ENCODE results near the gene ASB13.

The ASB13 gene

DNA sequence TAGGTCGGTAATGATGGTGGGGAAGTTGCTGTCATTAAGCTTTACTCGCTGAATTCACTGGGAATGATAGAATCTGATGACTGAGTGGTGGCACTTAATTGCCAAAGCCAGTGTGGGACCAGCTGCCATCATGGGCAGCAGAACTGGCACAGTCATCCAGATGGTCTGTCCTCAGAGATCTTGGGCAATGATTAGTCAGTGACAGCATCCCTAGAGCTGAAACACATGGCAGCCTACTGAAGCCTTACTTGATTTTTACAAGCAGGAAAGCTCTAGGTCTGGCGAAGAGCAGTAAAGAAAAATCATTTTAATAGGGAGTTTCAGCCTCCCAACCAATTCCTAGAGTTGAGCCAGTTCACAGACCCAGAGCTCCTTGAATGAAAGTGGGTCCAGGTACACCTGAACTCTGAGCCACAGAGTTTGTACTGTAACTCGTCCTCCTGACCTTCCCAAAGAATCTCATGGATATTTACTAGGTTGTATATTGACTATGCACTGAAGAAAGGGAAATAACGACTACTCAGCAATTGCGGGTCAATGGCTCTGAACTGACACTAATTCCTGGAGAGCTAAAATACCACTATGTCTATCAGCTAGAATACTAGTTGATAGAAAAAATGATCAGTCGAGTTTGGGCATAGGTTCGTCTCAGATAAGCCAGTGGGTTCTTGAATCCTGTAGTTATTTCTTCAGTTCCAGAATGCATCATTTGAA, 4.4 kb upstream of the ASB13 start:
- no peak for DNase-seq (ENCODE audit: low read depth, low spot score)

DNA sequence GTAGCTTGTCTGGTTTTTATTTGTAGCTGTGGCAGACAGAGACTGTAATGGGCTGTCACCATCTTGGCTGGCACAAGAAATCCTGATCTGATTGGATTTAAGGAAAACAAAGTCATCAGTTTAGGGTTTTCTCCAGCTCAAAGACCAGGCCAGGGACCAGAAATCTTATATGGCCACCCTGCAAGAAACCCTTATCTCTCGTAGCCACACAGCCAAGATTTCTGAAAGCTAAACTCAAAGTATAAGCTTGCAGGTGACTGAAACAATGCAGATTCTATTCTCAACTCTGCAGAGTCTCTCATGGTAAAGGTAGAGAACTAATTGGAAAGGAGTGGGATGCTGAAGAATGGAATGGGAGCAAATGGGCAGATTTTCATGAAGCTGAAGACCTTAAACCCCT, 3.2 kb upstream of the ASB13 start:
- DNase-seq (ENCODE audit: low read depth, low spot score), result no peak

DNA sequence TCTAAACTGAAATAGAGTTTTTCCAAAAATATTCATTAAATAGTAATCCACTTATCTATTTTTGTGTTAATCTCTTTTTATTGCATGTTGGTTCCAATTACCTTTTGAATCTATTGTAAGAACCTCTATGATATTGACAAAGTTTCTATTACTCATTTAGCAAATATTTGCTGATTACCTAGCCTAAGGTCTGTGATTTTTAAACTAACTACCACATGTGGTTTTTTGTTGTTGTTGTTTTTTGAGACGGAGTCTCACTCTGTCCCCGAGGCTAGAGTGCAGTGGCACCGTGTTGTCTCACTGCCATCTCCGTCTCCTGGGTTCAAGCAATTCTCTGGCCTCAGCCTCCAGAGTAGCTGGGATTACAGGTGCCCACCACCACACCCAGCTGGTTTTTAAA, 2.0 kb upstream of the ASB13 start:
- no peak for DNase-seq (ENCODE audit: low read depth, low spot score)

DNA sequence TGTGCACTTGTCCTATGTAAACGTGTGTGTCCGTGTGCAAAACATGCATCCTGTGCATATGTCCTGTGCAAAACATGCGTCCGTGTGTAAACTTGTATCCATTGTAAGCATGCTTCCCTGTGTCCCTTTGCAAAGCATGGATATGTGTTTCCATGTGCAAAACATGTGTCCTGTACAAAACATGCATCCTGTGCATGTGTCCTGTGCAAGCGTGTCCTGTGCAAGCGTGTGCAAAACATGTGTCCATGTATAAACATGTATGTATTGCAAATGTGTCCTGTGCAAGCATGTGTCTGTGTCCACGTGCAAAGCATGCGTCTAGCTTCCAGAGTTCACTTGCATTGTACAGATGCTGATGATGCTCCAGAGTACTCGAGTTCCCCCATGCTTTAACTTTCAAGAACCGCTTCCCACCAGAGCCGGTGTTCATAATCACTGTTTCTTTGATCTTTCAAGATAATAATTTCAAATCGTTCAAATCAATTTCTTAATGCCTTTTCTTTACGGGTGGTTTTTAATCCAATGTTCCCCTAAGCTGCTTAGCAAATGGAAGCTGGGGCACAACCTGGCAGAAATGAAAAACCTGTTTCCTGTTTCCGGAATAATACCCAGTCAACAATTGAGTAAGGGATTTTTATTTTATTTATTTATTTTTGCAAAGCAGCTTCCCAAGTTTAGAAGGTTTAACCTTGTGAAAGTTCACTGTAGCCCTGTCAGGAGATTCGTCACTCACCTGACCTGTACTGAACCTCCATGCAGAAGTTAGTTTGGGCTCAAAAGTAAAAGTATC, 641 bp upstream of the ASB13 start:
- DNase-seq (ENCODE audit: low read depth, low spot score), result no peak

DNA sequence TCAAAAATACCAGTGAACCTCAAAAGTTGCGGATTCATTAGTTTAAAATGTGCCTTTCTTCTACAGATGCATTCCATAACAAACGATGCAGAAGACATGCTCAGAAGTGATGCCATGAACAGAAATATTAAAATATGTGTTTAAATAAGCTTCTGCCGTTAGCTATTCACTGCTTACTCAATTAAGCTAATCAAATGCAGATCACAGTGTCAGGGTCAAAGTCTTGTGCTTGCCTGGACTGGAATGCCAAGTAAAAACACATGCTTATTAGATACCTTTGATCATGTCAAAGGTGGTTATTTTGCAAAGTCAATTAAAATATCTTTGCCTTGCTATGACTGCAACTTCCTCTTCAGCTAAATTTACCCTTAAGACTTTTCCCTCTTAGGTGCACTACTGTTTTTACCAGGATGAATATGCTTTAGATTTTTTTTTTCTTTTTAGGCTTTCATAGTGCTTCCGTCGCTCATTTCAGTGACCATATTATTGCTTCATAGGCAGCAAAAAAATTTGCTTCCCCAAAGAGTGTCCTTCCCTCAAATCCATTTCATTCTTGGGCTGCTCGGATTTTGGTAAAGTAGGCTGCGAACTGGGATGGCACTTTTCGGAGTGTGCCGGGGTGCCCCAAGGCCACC, 905 bp downstream of the ASB13 start:
- no peak for DNase-seq (ENCODE audit: low read depth, low spot score)

DNA sequence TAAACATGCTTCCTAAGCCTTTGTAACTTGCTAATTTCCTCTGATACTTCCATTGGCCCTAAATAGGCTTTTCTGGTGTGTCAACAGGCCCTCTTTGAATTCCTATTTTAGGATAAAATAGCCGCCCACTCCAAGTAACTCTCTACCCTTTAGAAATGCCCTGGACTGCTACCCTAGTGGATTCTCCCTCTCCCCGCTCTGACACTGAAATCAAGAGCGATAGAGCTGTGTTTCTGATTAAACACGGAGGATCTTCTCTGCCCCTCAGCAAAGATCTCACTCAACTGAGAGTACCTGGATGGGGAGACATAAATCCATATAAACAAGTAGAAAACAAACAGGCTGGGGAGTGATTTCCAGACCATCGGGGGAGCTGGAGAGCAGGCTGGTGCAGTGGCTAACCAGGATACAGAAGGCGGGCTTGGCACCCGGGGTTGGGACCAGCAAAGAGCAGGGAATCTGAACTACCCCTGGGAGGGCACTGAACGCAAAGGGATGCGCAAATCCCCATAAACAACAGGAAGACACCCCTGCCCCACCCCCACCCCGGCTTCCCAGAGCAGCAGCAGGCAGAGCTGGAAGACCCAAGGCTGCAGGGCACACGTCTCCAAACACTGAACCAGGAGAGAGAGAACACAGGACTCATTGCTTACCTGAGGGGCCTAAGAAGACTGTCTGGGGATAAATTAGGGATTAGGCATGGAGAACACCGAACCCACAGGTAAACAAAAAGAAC, 2.5 kb downstream of the ASB13 start:
- no peak for DNase-seq (ENCODE audit: low read depth, low spot score)

DNA sequence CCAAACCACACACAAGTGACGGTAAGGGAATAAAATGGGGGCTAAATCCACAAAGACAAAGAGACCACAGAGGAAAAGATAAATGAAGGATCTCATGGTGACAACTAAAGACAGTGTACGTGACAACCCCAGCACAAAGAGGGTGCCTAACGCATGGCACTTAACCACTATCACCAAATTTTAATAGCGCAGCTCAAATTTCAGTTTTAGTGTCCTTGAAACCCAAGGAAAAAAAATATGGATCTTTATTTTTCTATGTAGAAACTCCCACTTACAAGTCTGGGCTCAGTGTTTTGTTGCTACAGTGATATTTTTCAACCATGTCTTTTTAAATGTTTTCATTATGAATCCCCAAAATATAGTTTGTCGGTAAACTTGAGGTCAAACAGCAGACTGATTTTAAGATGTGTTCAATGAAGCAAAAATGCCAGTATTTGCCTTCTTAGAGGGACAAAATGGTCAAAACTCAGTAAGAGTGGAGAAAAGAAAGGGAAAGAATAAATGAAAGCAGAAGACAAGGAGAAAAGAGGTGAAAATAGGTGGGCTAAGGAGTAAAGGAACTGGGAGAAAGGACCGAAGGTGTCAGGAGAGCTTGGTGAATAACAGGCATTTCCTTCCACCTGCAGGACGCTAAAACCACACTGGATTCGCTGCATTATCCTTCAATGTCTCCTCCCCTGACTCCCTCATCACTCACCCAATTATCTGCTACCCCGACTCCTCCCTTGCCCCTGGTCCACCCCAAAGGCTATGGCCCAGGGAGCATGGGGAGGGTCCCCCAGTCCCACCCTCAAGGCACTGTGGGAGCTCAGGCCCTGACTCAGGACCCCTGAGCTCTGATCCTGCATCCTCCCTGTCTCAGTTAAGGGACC, 3.5 kb downstream of the ASB13 start:
- no peak for DNase-seq (ENCODE audit: low read depth, low spot score)

DNA sequence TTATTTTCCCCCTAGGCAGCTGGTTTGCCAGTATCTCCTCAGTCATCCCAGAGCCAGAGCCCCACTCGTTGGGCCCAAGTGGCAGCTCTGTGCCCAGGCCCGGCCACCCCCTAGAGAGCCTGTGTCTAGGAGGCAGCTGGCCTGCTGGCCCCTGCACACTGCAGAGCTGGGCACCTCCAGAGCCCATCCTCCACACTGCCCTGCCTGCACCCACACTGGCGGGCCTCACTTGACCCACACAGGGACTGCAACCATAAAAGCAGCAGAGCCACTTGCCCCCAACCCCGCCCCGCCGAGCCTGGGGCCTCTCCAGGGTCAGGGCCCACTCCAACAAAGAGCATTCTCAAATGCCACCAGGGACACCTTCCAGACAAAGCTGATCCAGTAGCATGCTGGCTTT, 5.4 kb downstream of the ASB13 start:
- DNase-seq (ENCODE audit: low read depth, low spot score), result no peak

DNA sequence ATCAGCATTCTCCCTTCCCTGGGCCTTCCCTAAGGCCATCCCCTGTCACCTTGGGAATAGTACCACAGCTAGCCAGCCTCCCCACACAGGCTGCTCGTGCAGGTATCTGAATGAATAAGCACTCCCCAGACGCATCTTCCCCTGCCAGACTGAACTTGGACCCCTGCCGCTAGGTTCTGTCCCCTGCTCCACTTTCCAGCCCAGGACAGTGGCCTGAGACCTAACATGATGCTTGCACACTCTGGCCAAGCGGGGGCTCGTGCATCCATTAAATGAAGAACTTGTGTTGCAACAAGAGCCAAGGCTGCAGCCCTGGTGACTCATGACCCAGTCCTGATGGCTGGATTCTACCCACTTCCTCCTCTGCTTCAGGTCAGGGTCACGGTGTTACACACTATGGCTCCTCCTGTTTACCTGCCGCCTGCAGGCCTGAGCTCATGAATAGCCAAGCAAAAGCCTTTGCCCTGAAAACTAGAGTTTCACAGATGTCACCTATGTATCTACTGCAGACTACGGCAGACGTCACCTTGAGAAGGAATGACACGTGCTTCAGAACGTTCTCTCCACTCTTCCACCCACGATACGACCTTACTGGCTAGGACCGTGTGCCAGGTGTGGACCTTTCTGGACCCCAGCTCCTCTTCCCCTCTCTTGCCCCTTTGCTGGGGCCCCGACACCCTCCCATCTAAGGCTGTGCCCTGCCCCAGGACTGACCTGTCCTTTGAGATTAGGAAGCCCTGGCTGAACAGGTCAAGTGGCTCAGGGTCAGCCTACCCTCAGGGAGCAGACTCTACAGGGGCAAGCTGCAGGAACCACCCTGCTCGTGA, 6.5 kb downstream of the ASB13 start:
- DNase-seq (ENCODE audit: low read depth, low spot score), result no peak

DNA sequence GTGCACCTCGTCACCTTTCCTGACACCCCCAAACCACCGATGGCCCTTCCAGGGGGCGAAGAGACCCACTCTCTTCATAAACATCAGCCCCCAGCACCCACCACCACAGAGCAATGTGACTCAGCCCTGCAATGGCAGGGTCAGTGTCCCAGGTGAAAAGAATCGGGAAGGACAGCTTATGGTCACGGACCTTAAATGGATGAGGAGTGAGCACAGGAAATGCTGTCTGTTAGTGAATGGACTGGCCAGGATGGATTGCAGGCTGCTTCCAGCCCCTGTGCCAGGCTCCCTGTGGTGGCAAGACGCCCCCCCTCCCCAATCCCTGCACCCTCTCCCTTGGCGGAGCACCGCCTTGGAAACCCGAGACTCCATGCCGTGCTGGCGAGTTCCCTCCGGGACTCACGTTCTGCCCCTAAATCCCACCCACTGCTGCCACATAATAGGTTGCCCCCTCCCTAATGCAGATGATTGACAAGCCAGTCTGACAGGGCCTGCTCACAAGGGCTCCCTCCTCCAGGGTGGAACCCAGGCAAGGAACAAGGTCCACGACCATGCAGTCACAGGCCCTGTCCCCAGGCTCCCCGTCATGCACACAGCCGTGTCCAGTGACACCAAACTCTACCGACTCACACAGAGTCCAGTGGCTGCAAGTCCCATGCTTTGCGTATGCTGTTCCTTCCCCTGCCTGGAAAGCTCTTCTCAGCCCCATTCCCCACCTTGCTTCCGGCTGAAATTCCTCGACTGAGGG, 7.3 kb downstream of the ASB13 start:
- DNase-seq (ENCODE audit: low read depth, low spot score), result no peak

DNA sequence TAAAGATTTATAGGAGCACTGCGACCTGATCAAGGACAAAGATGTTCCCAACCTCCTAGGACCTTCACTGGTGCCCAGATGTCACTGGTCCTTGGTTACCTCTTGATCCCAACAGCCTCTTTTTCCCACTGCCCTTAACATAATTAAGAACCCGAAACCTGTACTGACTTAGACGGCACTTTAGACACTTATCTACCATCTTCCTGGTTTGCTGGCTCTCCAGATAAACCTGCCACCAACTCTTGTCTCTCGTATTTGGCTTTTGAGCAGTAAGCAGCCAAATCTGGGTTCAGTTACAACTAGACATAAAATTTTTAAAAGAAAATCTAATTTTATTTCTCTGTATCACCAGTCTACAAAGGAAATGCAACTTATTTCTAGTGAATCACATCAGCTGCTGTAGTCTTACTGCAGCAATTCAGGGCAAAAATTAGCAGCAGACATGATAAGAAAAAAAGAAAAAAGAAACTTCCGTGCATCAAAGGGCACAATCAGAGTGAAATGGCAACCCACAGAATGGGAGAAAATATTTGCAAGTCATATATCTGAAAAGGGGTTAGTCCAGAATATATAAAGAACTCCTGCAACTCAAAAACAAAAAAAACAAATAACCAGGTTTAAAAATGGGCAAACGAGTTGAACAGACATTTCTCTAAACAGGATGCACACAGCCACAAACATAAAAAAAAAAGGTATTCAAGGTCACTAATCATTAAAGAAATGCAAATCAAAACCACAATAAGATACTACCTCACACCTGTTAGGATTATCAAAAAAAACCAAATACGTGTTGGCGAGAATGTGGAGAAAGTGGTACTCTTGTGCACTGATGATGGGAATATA, 9.4 kb downstream of the ASB13 start:
- DNase-seq (ENCODE audit: low read depth, low spot score), result no peak

DNA sequence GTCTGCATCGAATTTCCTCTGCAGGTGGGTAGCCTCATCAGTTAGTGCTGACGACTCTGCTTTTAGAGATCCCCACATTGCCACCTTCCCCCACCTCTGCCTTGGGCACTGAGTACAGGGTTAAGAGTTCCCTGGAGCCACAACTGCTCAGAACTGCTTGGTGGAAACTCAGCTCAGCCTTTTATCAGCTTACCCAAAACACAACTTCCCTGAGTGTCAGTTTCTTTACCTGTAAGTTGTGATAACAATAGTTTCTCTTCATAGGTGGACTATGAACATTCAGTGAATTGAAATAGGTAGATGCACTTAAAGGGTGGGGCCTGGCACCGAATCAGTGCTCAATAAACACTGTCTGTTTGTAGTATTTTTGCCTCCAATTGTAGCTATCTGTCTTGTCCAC, 11.3 kb downstream of the ASB13 start:
- DNase-seq (ENCODE audit: low read depth, low spot score), result no peak

DNA sequence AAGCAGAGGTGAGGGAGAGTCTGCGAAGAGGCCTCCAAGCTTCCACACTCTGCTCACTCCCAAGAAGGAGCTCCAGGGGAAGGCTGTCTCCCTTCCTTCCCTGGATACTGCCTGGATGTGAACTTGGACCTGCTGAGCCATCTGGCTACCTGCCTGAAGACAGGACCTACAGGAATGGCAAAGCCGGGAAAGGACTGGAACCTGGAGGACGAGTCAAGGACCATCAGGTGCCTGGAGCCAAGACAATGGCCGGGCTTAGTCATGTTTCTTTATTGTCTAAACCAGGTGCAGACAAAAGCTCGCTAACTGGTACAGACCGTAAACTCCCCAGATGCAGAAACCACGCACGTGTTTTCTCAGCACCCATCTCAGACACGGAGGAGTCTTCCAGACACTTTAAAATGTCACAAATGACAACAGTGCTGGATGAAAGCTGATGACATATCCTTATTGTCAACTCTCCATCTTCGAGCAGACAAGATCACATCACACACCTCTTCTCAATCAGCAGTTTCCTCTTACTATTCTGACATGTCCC, 12.1 kb downstream of the ASB13 start:
- no peak for DNase-seq (ENCODE audit: low read depth, low spot score)

DNA sequence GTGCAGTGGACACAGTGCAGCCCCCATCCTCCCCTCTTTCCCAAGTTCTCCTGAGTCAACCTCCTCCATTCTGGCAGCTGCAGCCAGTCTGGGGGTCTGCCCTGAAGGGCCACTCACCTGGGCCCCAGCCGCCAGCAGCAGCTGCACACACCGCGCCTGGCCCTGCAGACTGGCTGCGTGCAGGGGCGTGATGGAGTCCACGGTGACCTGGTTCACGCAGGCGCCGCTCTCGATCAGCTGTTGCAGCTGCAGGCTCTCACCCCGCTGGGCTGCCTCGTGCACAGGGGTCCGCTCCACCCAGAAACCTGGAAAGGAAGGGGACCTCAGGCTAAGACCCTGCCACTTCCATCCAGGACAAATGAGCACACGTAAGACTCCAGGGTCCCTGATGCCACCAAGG, 13.6 kb downstream of the ASB13 start:
- DNase-seq (ENCODE audit: low read depth, low spot score), result no peak

DNA sequence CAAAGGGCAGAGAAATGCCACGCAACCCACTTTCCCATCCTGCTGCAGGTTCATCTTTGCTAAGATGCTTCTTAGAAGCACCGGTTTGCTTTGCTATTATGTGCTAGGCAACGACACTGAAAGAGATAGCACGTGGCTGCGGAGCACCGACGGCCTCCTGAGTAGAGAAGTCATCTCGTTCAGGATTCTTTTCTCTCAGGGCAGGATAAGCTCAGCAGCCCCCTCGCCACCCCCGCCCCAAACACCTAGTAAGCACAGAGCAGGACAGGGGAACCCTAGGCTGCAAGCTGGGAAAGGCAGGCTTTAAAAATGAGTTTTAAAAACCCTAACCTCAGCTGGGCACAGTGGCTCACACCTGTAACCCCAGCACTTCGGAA, 15.0 kb downstream of the ASB13 start:
- no peak for DNase-seq (ENCODE audit: low read depth, low spot score)

DNA sequence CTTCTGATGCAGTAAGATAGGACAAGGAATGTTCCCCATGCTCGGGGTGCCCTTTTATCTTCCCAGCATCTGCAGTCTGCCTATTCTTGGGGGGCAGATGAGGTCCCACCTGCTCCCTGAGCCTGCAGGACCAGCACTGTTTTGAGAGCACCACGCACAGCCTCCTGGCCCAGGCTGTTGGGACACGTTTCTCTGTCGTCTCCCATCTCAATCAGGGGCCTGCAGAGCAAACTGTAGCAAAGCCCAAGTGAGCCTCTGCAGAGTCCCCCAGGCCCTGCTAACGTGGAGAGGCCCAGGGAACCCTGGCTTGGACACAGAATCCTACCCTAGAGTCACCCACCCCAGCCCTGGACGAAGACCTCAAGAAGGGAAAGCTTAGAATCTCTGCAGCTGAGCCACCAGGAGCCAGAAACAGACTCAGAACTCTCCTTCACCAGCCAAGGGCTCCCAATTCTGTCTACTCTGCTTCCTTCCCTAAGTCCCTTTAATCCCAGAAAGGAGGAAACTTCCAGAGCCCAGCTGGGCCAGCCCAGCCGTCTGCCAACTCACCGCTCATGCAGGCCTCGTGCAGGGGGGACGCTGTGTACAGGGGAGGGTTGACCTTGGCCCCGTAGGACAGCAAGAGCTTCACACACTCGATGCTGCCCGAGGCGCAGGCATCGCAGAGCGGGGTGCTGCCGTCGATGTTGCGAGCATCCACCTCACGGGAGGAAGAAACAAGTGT, 15.6 kb downstream of the ASB13 start:
- DNase-seq (ENCODE audit: low read depth, low spot score), result no peak

DNA sequence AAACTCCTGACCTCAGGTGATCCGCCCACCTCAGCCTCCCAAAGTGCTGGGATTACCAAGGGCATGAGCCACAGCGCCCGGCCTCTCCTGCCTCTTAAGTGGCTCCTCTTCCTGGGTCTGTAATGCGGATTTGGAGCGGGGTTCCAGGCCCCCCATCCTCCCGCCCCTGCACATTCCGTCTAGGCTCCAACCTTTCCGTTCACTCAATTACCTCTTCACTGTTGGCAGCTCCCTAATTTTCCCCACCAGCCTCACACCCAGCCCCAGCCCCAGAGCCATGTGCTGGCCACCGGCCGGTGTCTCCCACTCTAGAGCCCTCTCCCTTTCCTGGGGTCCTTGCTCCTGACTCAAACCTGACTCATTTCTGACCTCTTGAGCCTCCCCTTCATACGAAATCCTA, 16.6 kb downstream of the ASB13 start:
- no peak for DNase-seq (ENCODE audit: low read depth, low spot score)
